ENCODE measurements around the gene STAT6.

Gene STAT6

DNA sequence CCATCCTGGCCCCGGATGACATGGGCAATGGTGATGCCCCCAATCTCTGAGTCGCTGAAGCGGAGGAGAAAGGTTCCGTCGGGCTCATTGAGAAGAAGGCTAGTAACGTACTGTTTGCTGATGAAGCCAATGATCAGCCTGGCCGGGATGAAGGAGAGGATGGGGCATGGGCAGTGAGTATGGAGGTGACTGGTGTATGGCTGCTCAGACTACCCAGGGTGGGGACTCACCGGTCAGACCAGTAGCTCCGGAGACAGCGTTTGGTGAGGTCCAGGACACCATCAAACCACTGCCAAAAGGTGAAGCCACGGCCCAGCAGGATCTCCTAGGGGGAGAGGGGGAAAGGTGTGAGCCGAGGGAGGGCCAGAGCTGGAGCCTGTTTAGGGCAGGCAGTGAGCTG, 11.4 kb downstream of the STAT6 start:
- TF ChIP-seq, protein P1, sequence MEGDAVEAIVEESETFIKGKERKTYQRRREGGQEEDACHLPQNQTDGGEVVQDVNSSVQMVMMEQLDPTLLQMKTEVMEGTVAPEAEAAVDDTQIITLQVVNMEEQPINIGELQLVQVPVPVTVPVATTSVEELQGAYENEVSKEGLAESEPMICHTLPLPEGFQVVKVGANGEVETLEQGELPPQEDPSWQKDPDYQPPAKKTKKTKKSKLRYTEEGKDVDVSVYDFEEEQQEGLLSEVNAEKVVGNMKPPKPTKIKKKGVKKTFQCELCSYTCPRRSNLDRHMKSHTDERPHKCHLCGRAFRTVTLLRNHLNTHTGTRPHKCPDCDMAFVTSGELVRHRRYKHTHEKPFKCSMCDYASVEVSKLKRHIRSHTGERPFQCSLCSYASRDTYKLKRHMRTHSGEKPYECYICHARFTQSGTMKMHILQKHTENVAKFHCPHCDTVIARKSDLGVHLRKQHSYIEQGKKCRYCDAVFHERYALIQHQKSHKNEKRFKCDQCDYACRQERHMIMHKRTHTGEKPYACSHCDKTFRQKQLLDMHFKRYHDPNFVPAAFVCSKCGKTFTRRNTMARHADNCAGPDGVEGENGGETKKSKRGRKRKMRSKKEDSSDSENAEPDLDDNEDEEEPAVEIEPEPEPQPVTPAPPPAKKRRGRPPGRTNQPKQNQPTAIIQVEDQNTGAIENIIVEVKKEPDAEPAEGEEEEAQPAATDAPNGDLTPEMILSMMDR (IDR thresholded peaks at IDR 0.05) = no peak
- Histone ChIP-seq H3K9me3 (no peaks in the 10 kb centered on the region), H3K4me3 (no peak overlapping the region), H3K27ac (no peak overlapping the region), H3K27me3 (no peaks in the 10 kb centered on the region), H3K36me3 (peaks cover 67 to 96% (median 85%) of the 10 kb centered on the region in 3 donors), H3K4me1 (peaks cover 0 to 13% (median 1%) of the 10 kb centered on the region in 4 donors)
- DNase-seq = no peak
- intact Hi-C loops (cut with DNase I; ENCODE audit: low total_unique reads) = no loop called here

DNA sequence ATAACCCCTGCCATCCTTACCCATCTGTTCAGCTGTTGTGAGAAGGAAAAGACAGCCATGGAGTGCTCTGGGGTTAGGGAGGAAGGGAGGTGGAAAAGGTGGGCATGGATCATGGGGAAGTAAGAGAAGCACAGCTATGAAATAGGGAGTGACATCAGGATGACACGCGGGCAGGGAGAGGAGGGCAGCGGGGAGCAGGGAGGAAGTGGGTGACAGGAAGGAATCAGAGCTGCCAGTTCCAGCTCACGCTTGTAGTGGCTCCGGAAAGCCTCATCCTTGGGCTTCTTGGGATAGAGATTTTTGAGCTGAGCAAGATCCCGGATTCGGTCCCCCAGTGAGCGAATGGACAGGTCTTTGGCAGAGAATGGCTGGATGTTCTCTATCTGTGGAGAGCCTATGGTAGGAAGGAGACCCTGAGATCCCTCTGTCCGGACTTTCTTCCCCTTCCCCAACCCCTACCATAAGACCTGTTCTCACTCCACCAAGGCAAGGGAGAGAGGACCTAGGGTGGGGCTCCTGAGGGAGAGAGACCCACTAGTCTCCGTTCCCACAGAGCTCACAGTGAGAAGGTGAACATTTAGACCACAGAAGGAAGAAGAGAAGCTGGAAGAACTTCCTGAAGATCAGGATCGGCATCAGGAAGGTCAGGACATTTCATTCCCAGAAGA, 12.0 kb downstream of the STAT6 start:
- TF ChIP-seq, protein P1 (IDR thresholded peaks at IDR 0.05) = no peak
- intact Hi-C loops (cut with DNase I; ENCODE audit: low total_unique reads) = no loop called here
- H3K27me3 ChIP-seq = no peaks in the 10 kb centered on the region
- H3K9me3 ChIP-seq = no peaks in the 10 kb centered on the region
- H3K36me3 ChIP-seq = peaks cover 67 to 95% (median 85%) of the 10 kb centered on the region in 3 donors
- DNase-seq = no peak
- peaks cover 0 to 19% (median 7%) of the 10 kb centered on the region in 4 donors for H3K4me1 ChIP-seq
- no peak overlapping the region for H3K4me3 ChIP-seq
- H3K27ac ChIP-seq = peak overlapping the region in 1 of 2 donors; percentile 22

DNA sequence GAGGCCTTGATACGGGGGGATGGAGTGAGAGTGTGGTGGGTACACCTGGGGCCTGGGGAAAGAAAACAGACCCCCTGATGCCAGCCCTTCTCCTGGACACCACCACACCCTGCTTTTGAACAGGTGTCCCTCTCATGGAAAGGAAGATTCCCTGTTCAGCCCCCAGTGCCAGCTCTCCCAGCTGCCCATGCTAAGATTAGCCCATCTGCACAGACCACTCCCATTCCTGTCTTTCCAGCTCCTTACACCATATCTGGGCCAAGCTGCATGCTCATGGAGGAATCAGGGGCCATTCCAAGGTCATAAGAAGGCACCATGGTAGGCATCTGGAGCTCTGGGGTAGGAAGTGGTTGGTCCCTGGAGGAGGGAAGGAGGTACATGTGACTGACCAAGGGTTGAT, 12.6 kb downstream of the STAT6 start:
- no peak for DNase-seq
- H3K27me3 ChIP-seq = no peaks in the 10 kb centered on the region
- TF ChIP-seq, protein P1 (IDR thresholded peaks at IDR 0.05) = no peak
- peak overlapping the region in 1 of 2 donors; percentile 22 for H3K27ac ChIP-seq
- H3K4me3 ChIP-seq = no peak overlapping the region
- H3K4me1 ChIP-seq = peaks cover 0 to 25% (median 13%) of the 10 kb centered on the region in 4 donors
- H3K36me3 ChIP-seq = peaks cover 60 to 91% (median 80%) of the 10 kb centered on the region in 3 donors
- H3K9me3 ChIP-seq = no peaks in the 10 kb centered on the region
- intact Hi-C loops (cut with DNase I; ENCODE audit: low total_unique reads) = no loop called here

DNA sequence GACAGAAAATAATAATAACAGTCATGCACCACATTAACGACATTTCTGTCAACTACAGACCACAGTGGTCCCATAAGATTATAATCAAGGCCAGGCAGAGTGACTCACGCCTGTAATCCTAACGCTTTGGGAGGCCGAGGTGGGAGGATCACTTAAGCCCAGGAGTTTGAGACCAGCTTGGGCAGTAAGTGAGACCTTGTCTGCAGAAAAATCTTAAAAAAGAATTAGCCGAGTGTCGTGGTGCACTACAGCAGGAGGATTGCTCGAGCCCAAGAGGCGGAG, 13.7 kb downstream of the STAT6 start:
- H3K36me3 ChIP-seq = peaks cover 70 to 92% (median 86%) of the 10 kb centered on the region in 3 donors
- intact Hi-C loops (cut with DNase I; ENCODE audit: low total_unique reads) = no loop called here
- TF ChIP-seq, protein P1 (IDR thresholded peaks at IDR 0.05) = no peak
- no peaks in the 10 kb centered on the region for H3K9me3 ChIP-seq
- H3K4me3 ChIP-seq = no peak overlapping the region
- H3K4me1 ChIP-seq = peaks cover 0 to 36% (median 23%) of the 10 kb centered on the region in 4 donors
- H3K27ac ChIP-seq = no peak overlapping the region
- no peak for DNase-seq
- H3K27me3 ChIP-seq = no peaks in the 10 kb centered on the region

DNA sequence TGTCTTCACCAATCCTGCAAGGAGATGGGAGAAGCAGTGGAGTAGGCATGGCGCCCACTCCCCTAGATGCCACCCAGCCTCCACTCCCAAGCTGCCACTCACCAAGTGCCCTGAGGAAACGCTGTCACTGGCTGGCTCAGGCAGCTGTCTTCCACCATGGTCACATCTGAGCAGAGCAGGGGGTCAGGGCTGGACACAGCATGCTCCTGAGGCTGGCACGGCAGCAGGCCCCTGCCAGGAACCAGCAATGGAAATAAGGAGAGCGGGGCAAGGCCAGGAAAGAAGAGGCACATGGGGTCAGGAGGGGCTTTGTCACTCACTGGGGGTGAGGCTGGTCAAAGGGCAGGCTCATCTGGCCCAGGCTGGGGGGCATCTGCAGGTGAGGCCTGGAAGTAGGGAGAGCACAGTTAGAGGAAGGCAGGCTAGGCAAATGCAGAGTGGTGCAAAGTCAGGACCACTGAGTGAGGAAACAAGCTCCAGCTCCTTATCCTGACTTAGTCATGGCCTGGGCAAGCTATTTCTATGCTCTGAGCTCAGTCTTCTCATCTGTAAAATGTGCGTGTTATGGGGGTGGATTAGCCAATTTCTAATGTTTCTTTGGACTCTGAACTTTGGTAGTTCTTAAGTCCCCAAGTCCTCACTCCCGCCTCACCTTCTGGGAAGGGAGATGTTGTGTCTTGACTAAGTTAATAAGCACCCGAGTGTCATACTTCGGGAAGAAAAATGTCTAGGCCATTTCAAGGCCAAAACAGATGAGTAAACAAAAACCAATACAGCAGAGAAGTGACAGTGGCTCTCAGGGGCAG, 14.2 kb downstream of the STAT6 start:
- Histone ChIP-seq H3K4me3 (no peak overlapping the region), H3K4me1 (peaks cover 0 to 41% (median 28%) of the 10 kb centered on the region in 4 donors), H3K27ac (peak overlapping the region; percentile 12 to 91), H3K27me3 (no peaks in the 10 kb centered on the region), H3K9me3 (no peaks in the 10 kb centered on the region), H3K36me3 (peaks cover 73 to 92% (median 86%) of the 10 kb centered on the region in 3 donors)
- TF ChIP-seq, protein P1 (IDR thresholded peaks at IDR 0.05) = no peak
- DNase-seq = no peak
- intact Hi-C loops (cut with DNase I; ENCODE audit: low total_unique reads) = no loop called here

Data from tibial artery (tissue), 4 donors.